Measurements from ENCODE around the gene MMD2. TPM values are rescaled to one million over a fixed set of nuclear protein-coding genes. Genes with fewer than 3 reads are reported as not detected.
A peak's percentile ranks its signal among the peaks of the same experiment; 100 is the strongest.

Gene MMD2
- polyA plus RNA-seq, 2 of the 4 experiments (the other 2 are of a cell fraction), result not detected

GRCh38 chr7:4888161-4888560 lies 70.8 kb downstream of the MMD2 start:
- no peak for TF ChIP-seq HOXB13 (CRISPR knock-in tag; IDR thresholded peaks at IDR 0.05; ENCODE audit: low read depth)
- no peak for TF ChIP-seq SREBF2 (IDR thresholded peaks at IDR 0.05)
- no peak for TF ChIP-seq JUNB (IDR thresholded peaks at IDR 0.05)
- no peak for TF ChIP-seq CTCF (IDR thresholded peaks at IDR 0.05)
- TF ChIP-seq ZC3H11A (IDR thresholded peaks at IDR 0.05), result no peak
- no peak for TF ChIP-seq KDM1A (IDR thresholded peaks at IDR 0.05; ENCODE audit: low read depth)
- no peak for TF ChIP-seq CEBPB (IDR thresholded peaks at IDR 0.05)
- no peak for TF ChIP-seq E2F6 (IDR thresholded peaks at IDR 0.05; ENCODE audit: borderline replicate concordance, low read depth)
- no peak for TF ChIP-seq HOXA7 (CRISPR knock-in tag; IDR thresholded peaks at IDR 0.05)
- no peak for TF ChIP-seq BCL3 (IDR thresholded peaks at IDR 0.05)
- no peak for TF ChIP-seq HEYL (CRISPR knock-in tag; IDR thresholded peaks at IDR 0.05)
- no peak for TF ChIP-seq NFE2L2 (conservative IDR thresholded peaks at IDR 0.05; ENCODE audit: low read length)
- no peak for TF ChIP-seq RNF2 (IDR thresholded peaks at IDR 0.05; ENCODE audit: borderline replicate concordance, low read depth)
- TF ChIP-seq JUN (IDR thresholded peaks at IDR 0.05), result no peak
- TF ChIP-seq HDAC2 (IDR thresholded peaks at IDR 0.05), result no peak
- TF ChIP-seq GATA3 (IDR thresholded peaks at IDR 0.05; ENCODE audit: borderline replicate concordance), result no peak
- TF ChIP-seq KDM5A (IDR thresholded peaks at IDR 0.05), result no peak
- TF ChIP-seq RFX5 (IDR thresholded peaks at IDR 0.05), result no peak
- Histone ChIP-seq H3K4me3 (no peak overlapping the region), H3K9me3 (no peaks in the 10 kb centered on the region), H3K27ac (no peak overlapping the region), H3K4me2 (no peak overlapping the region), H3K4me1 (no peaks in the 10 kb centered on the region)
- DNase-seq (ENCODE audit: low read depth in 1 of 2, low spot score in 1 of 2) (peak in 1 of 2 experiments; percentile 16), FAIRE-seq (no peak), ATAC-seq (no peak)
- ChIA-PET CTCF (interaction anchor here (1.1 to 1.5 kb wide), 2 partner anchors 68 to 90 kb away, joined by 3 to 5 read pairs; no protein-coding TSS in a partner anchor), POLR2A (interaction anchor here (1.0 kb wide), 1 partner anchor 86 kb away, joined by 3 read pairs; no protein-coding TSS in a partner anchor)
- WGBS (ENCODE audit: missing lambda C conversion rate), result 33% methylated on average over 3 of the region's 3 CpGs

- ATAC-seq, result no peak
- FAIRE-seq, result no peak
- ChIA-PET CTCF (interaction anchor here (0.6 to 1.6 kb wide), 3 partner anchors 10 to 232 kb away, joined by 3 to 5 read pairs (median 3); no protein-coding TSS in a partner anchor), POLR2A (no interaction called here)
- Histone ChIP-seq H3K9me3 (no peaks in the 10 kb centered on the region), H3K4me1 (0 out of 3 replicates have a peak, but pooled peaks cover 4% of the 10 kb centered on the region), H3K27ac (no peak overlapping the region), H3K4me3 (no peak overlapping the region), H3K4me2 (no peak overlapping the region)
- TF ChIP-seq FOSL2 (IDR thresholded peaks at IDR 0.05) (no peak), FOSL2 (CRISPR knock-in tag; IDR thresholded peaks at IDR 0.05) (no peak), HOXB5 (CRISPR knock-in tag; IDR thresholded peaks at IDR 0.05) (no peak), EP300 (IDR thresholded peaks at IDR 0.05) (no peak), ATOH8 (CRISPR knock-in tag; IDR thresholded peaks at IDR 0.05; ENCODE audit: low read depth) (no peak), PBX3 (IDR thresholded peaks at IDR 0.05) (no peak), KDM1A (IDR thresholded peaks at IDR 0.05; ENCODE audit: low read depth) (no peak), POLR2AphosphoS2 (conservative IDR thresholded peaks at IDR 0.05; ENCODE audit: low read length) (no peak), SREBF2 (IDR thresholded peaks at IDR 0.05) (no peak), RAD21 (conservative IDR thresholded peaks at IDR 0.05 in 1 of 2, IDR thresholded peaks at IDR 0.05 in 1 of 2) (no peak), HOXB13 (CRISPR knock-in tag; IDR thresholded peaks at IDR 0.05; ENCODE audit: low read depth) (no peak), CTCF (IDR thresholded peaks at IDR 0.05) (no peak), JUNB (IDR thresholded peaks at IDR 0.05) (no peak), RARB (CRISPR knock-in tag; IDR thresholded peaks at IDR 0.05) (no peak), NFE2L2 (conservative IDR thresholded peaks at IDR 0.05; ENCODE audit: low read length) (no peak)
- WGBS (ENCODE audit: missing lambda C conversion rate), result 0% methylated on average over 1 of the region's 1 CpG
- DNase-seq (ENCODE audit: low read depth in 1 of 2, low spot score in 1 of 2), result no peak
Measured at GRCh38 chr7:4886671-4887070, 72.3 kb downstream of the MMD2 start.

Data from A549 (cell line).